Activated T-helper 17 cell treated with anti-CD3 and anti-CD28 coated beads, Interleukin-2, amount 50 U/mL, for 72 hours (primary cell): ENCODE data around the gene KYNU. TPM values are rescaled to one million over a fixed set of nuclear protein-coding genes. Genes with fewer than 3 reads are reported as not detected.
"Not testable (repeated sequence)": the region's sequence is repeated elsewhere in the genome, so short reads cannot be mapped to it uniquely, and the experiment has no call there.

Source experiments
- ATAC-seq: fragments of 150-1000 bp; cut with Tn5 transposase; replicated peaks from 2 replicates; pipeline ENCODE4 v1.10.0; 2021; ENCODE audit warnings: mild to moderate bottlenecking, moderate library complexity
- H3K27ac Mint-ChIP-seq: one replicate; pipeline ENCODE4 v1.8.0; 2022; ENCODE audit warnings: mixed read lengths
- H3K27me3 Mint-ChIP-seq: one replicate; pipeline ENCODE4 v1.8.0; 2022; ENCODE audit warnings: mixed read lengths
- H3K36me3 Mint-ChIP-seq: one replicate; pipeline ENCODE4 v1.8.0; 2022; ENCODE audit warnings: low read depth, mild to moderate bottlenecking, mixed read lengths
- H3K4me1 Mint-ChIP-seq: one replicate; pipeline ENCODE4 v1.8.0; 2022; ENCODE audit warnings: mixed read lengths
- H3K4me3 Mint-ChIP-seq: one replicate; pipeline ENCODE4 v1.8.0; 2022; ENCODE audit warnings: mild to moderate bottlenecking, mixed read lengths
- H3K9me3 Mint-ChIP-seq: one replicate; pipeline ENCODE4 v1.8.0; 2022; ENCODE audit warnings: mixed read lengths
- total RNA-seq, 2 donors: library from RNA; stranded (reverse); gene quantifications; one replicate each; pipeline ENCODE4 v1.2.3, GENCODE V29; 2022

Gene KYNU
- total RNA-seq, 2 donors from 2014 or later = 0.05 TPM; not detected in 1

GRCh38 chr2:143015656-143016055 lies 138.2 kb downstream of the KYNU start:
- Mint-ChIP-seq H3K9me3 (peaks cover 3% of the 10 kb centered on the region), H3K27ac (no peak overlapping the region)

GRCh38 chr2:143026411-143027054 lies 149.1 kb downstream of the KYNU start:
- no peak for ATAC-seq
- Mint-ChIP-seq H3K36me3 (no peaks in the 10 kb centered on the region), H3K27me3 (peaks cover 10% of the 10 kb centered on the region), H3K9me3 (no peaks in the 10 kb centered on the region), H3K4me1 (peaks cover 5% of the 10 kb centered on the region), H3K4me3 (no peak overlapping the region), H3K27ac (no peak overlapping the region)

More at GRCh38 chr2:143015656-143016055, 138.2 kb downstream of the KYNU start:
- H3K4me3 Mint-ChIP-seq = no peak overlapping the region
- peaks cover 4% of the 10 kb centered on the region for H3K4me1 Mint-ChIP-seq
- no peaks in the 10 kb centered on the region for H3K27me3 Mint-ChIP-seq
- ATAC-seq = no peak
- no peaks in the 10 kb centered on the region for H3K36me3 Mint-ChIP-seq

GRCh38 chr2:143029141-143029540 lies 151.7 kb downstream of the KYNU start:
- Mint-ChIP-seq H3K9me3 (no peaks in the 10 kb centered on the region), H3K4me1 (peaks cover 5% of the 10 kb centered on the region), H3K36me3 (no peaks in the 10 kb centered on the region), H3K4me3 (no peak overlapping the region), H3K27ac (no peak overlapping the region), H3K27me3 (peaks cover 8% of the 10 kb centered on the region)
- ATAC-seq = no peak

- no peak overlapping the region for H3K4me3 Mint-ChIP-seq
- H3K27me3 Mint-ChIP-seq = peaks cover 4% of the 10 kb centered on the region
- peak; percentile 53 for ATAC-seq
- no peaks in the 10 kb centered on the region for H3K9me3 Mint-ChIP-seq
- H3K27ac Mint-ChIP-seq = no peak overlapping the region
- H3K36me3 Mint-ChIP-seq = no peaks in the 10 kb centered on the region
- H3K4me1 Mint-ChIP-seq = peaks cover 5% of the 10 kb centered on the region
Observed at GRCh38 chr2:143030127-143030526, 152.7 kb downstream of the KYNU start.

- Mint-ChIP-seq H3K9me3 (no peaks in the 10 kb centered on the region), H3K36me3 (no peaks in the 10 kb centered on the region), H3K4me1 (peaks cover 5% of the 10 kb centered on the region), H3K4me3 (no peak overlapping the region), H3K27me3 (no peaks in the 10 kb centered on the region), H3K27ac (no peak overlapping the region)
- peak; percentile 71 for ATAC-seq
Observed at GRCh38 chr2:143034292-143035074, 157.0 kb downstream of the KYNU start.

- Mint-ChIP-seq H3K9me3 (peaks cover 4% of the 10 kb centered on the region), H3K27ac (no peak overlapping the region), H3K4me1 (no peaks in the 10 kb centered on the region), H3K4me3 (no peak overlapping the region), H3K27me3 (peaks cover 7% of the 10 kb centered on the region), H3K36me3 (no peaks in the 10 kb centered on the region)
- no peak for ATAC-seq
Observed at GRCh38 chr2:143051465-143051864, 174.0 kb downstream of the KYNU start.

- ATAC-seq, H3K27me3 Mint-ChIP-seq, H3K4me3 Mint-ChIP-seq, H3K4me1 Mint-ChIP-seq, H3K27ac Mint-ChIP-seq, H3K36me3 Mint-ChIP-seq, H3K9me3 Mint-ChIP-seq: not testable (repeated sequence)
Observed at GRCh38 chr2:143053437-143053836, 176.0 kb downstream of the KYNU start.

GRCh38 chr2:143056550-143056949 lies 179.1 kb downstream of the KYNU start:
- no peak overlapping the region for H3K4me3 Mint-ChIP-seq
- ATAC-seq = no peak
- H3K36me3 Mint-ChIP-seq = no peaks in the 10 kb centered on the region
- H3K27me3 Mint-ChIP-seq = peaks cover 20% of the 10 kb centered on the region
- no peak overlapping the region for H3K27ac Mint-ChIP-seq
- no peaks in the 10 kb centered on the region for H3K4me1 Mint-ChIP-seq
- H3K9me3 Mint-ChIP-seq = peaks cover 7% of the 10 kb centered on the region

GRCh38 chr2:143058851-143059250 lies 181.4 kb downstream of the KYNU start:
- H3K4me1 Mint-ChIP-seq = no peaks in the 10 kb centered on the region
- no peak overlapping the region for H3K4me3 Mint-ChIP-seq
- H3K27me3 Mint-ChIP-seq = peaks cover 14% of the 10 kb centered on the region
- peaks cover 7% of the 10 kb centered on the region for H3K9me3 Mint-ChIP-seq
- ATAC-seq = no peak
- H3K27ac Mint-ChIP-seq = no peak overlapping the region
- no peaks in the 10 kb centered on the region for H3K36me3 Mint-ChIP-seq

GRCh38 chr2:143063612-143064200 lies 186.2 kb downstream of the KYNU start:
- H3K27ac Mint-ChIP-seq = no peak overlapping the region
- H3K9me3 Mint-ChIP-seq = peaks cover 12% of the 10 kb centered on the region
- H3K36me3 Mint-ChIP-seq = no peaks in the 10 kb centered on the region
- H3K4me3 Mint-ChIP-seq = no peak overlapping the region
- H3K4me1 Mint-ChIP-seq = no peaks in the 10 kb centered on the region
- H3K27me3 Mint-ChIP-seq = peaks cover 19% of the 10 kb centered on the region
- no peak for ATAC-seq

- H3K4me1 Mint-ChIP-seq = no peaks in the 10 kb centered on the region
- peaks cover 7% of the 10 kb centered on the region for H3K27me3 Mint-ChIP-seq
- H3K9me3 Mint-ChIP-seq = peaks cover 12% of the 10 kb centered on the region
- no peak overlapping the region for H3K4me3 Mint-ChIP-seq
- no peaks in the 10 kb centered on the region for H3K36me3 Mint-ChIP-seq
- ATAC-seq = no peak
- H3K27ac Mint-ChIP-seq = no peak overlapping the region
Observed at GRCh38 chr2:143068094-143068493, 190.6 kb downstream of the KYNU start.

- H3K4me1 Mint-ChIP-seq = no peaks in the 10 kb centered on the region
- H3K4me3 Mint-ChIP-seq = no peak overlapping the region
- H3K27me3 Mint-ChIP-seq = peaks cover 7% of the 10 kb centered on the region
- H3K9me3 Mint-ChIP-seq = peaks cover 12% of the 10 kb centered on the region
- H3K27ac Mint-ChIP-seq = no peak overlapping the region
- H3K36me3 Mint-ChIP-seq = no peaks in the 10 kb centered on the region
- ATAC-seq = no peak
Observed at GRCh38 chr2:143068509-143068908, 191.0 kb downstream of the KYNU start.

- H3K4me1 Mint-ChIP-seq = no peaks in the 10 kb centered on the region
- H3K27me3 Mint-ChIP-seq = no peaks in the 10 kb centered on the region
- no peak overlapping the region for H3K4me3 Mint-ChIP-seq
- H3K36me3 Mint-ChIP-seq = no peaks in the 10 kb centered on the region
- peaks cover 4% of the 10 kb centered on the region for H3K9me3 Mint-ChIP-seq
- no peak overlapping the region for H3K27ac Mint-ChIP-seq
- ATAC-seq = no peak
Observed at GRCh38 chr2:143070704-143071103, 193.2 kb downstream of the KYNU start.

- Mint-ChIP-seq H3K9me3 (peaks cover 4% of the 10 kb centered on the region), H3K4me1 (no peaks in the 10 kb centered on the region), H3K27ac (no peak overlapping the region), H3K36me3 (no peaks in the 10 kb centered on the region), H3K27me3 (no peaks in the 10 kb centered on the region), H3K4me3 (no peak overlapping the region)
- no peak for ATAC-seq
Observed at GRCh38 chr2:143071185-143071876, 193.9 kb downstream of the KYNU start.
